ENCODE data around the gene GSK3B.

DNA sequence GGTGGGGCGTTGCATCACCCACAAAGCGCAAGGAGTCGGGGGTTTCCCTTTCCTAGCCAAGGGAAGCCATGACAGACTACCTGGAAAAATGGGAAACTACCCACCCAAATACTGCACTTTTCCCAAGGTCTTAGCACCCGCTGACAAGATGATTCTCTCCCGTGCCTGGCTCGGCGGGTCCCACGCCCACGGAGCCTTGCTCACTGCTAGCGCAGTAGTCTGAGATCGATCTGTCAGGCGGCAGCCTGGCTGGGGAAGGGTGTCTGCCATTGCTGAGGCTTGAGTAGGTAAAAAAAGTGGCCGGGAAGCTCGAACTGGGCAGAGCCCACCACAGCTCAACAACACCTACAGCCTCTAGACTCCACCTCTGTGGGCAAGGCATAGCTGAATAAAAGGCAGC, 112.9 kb downstream of the GSK3B start:
- TF ChIP-seq, protein P1, sequence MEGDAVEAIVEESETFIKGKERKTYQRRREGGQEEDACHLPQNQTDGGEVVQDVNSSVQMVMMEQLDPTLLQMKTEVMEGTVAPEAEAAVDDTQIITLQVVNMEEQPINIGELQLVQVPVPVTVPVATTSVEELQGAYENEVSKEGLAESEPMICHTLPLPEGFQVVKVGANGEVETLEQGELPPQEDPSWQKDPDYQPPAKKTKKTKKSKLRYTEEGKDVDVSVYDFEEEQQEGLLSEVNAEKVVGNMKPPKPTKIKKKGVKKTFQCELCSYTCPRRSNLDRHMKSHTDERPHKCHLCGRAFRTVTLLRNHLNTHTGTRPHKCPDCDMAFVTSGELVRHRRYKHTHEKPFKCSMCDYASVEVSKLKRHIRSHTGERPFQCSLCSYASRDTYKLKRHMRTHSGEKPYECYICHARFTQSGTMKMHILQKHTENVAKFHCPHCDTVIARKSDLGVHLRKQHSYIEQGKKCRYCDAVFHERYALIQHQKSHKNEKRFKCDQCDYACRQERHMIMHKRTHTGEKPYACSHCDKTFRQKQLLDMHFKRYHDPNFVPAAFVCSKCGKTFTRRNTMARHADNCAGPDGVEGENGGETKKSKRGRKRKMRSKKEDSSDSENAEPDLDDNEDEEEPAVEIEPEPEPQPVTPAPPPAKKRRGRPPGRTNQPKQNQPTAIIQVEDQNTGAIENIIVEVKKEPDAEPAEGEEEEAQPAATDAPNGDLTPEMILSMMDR (conservative IDR thresholded peaks at IDR 0.05; ENCODE audit: low read depth in 2 of 2), result no peak
- TF ChIP-seq EZH2phosphoT487 (IDR thresholded peaks at IDR 0.05; ENCODE audit: unreplicated experiment) (no peak), POLR2AphosphoS5 (IDR thresholded peaks at IDR 0.05; ENCODE audit: low read depth) (no peak), EZH2 (IDR thresholded peaks at IDR 0.05; ENCODE audit: low read depth, unreplicated experiment) (no peak), ZNF331 (CRISPR knock-in tag; IDR thresholded peaks at IDR 0.05; ENCODE audit: low read depth) (no peak), CREB1 (CRISPR knock-in tag; IDR thresholded peaks at IDR 0.05; ENCODE audit: low read depth) (no peak), NANOG (IDR thresholded peaks at IDR 0.05; ENCODE audit: borderline replicate concordance) (no peak), STAT1 (IDR thresholded peaks at IDR 0.05; ENCODE audit: unreplicated experiment) (no peak), JUNB (IDR thresholded peaks at IDR 0.05; ENCODE audit: unreplicated experiment) (no peak), ZNF114 (CRISPR knock-in tag; IDR thresholded peaks at IDR 0.05) (no peak)
- TF ChIP-seq, protein P2, sequence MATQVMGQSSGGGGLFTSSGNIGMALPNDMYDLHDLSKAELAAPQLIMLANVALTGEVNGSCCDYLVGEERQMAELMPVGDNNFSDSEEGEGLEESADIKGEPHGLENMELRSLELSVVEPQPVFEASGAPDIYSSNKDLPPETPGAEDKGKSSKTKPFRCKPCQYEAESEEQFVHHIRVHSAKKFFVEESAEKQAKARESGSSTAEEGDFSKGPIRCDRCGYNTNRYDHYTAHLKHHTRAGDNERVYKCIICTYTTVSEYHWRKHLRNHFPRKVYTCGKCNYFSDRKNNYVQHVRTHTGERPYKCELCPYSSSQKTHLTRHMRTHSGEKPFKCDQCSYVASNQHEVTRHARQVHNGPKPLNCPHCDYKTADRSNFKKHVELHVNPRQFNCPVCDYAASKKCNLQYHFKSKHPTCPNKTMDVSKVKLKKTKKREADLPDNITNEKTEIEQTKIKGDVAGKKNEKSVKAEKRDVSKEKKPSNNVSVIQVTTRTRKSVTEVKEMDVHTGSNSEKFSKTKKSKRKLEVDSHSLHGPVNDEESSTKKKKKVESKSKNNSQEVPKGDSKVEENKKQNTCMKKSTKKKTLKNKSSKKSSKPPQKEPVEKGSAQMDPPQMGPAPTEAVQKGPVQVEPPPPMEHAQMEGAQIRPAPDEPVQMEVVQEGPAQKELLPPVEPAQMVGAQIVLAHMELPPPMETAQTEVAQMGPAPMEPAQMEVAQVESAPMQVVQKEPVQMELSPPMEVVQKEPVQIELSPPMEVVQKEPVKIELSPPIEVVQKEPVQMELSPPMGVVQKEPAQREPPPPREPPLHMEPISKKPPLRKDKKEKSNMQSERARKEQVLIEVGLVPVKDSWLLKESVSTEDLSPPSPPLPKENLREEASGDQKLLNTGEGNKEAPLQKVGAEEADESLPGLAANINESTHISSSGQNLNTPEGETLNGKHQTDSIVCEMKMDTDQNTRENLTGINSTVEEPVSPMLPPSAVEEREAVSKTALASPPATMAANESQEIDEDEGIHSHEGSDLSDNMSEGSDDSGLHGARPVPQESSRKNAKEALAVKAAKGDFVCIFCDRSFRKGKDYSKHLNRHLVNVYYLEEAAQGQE (IDR thresholded peaks at IDR 0.05; ENCODE audit: unreplicated experiment), result no peak
- TF ChIP-seq, protein P3, sequence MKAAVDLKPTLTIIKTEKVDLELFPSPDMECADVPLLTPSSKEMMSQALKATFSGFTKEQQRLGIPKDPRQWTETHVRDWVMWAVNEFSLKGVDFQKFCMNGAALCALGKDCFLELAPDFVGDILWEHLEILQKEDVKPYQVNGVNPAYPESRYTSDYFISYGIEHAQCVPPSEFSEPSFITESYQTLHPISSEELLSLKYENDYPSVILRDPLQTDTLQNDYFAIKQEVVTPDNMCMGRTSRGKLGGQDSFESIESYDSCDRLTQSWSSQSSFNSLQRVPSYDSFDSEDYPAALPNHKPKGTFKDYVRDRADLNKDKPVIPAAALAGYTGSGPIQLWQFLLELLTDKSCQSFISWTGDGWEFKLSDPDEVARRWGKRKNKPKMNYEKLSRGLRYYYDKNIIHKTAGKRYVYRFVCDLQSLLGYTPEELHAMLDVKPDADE (IDR thresholded peaks at IDR 0.05), result no peak
- TF ChIP-seq, protein P4, sequence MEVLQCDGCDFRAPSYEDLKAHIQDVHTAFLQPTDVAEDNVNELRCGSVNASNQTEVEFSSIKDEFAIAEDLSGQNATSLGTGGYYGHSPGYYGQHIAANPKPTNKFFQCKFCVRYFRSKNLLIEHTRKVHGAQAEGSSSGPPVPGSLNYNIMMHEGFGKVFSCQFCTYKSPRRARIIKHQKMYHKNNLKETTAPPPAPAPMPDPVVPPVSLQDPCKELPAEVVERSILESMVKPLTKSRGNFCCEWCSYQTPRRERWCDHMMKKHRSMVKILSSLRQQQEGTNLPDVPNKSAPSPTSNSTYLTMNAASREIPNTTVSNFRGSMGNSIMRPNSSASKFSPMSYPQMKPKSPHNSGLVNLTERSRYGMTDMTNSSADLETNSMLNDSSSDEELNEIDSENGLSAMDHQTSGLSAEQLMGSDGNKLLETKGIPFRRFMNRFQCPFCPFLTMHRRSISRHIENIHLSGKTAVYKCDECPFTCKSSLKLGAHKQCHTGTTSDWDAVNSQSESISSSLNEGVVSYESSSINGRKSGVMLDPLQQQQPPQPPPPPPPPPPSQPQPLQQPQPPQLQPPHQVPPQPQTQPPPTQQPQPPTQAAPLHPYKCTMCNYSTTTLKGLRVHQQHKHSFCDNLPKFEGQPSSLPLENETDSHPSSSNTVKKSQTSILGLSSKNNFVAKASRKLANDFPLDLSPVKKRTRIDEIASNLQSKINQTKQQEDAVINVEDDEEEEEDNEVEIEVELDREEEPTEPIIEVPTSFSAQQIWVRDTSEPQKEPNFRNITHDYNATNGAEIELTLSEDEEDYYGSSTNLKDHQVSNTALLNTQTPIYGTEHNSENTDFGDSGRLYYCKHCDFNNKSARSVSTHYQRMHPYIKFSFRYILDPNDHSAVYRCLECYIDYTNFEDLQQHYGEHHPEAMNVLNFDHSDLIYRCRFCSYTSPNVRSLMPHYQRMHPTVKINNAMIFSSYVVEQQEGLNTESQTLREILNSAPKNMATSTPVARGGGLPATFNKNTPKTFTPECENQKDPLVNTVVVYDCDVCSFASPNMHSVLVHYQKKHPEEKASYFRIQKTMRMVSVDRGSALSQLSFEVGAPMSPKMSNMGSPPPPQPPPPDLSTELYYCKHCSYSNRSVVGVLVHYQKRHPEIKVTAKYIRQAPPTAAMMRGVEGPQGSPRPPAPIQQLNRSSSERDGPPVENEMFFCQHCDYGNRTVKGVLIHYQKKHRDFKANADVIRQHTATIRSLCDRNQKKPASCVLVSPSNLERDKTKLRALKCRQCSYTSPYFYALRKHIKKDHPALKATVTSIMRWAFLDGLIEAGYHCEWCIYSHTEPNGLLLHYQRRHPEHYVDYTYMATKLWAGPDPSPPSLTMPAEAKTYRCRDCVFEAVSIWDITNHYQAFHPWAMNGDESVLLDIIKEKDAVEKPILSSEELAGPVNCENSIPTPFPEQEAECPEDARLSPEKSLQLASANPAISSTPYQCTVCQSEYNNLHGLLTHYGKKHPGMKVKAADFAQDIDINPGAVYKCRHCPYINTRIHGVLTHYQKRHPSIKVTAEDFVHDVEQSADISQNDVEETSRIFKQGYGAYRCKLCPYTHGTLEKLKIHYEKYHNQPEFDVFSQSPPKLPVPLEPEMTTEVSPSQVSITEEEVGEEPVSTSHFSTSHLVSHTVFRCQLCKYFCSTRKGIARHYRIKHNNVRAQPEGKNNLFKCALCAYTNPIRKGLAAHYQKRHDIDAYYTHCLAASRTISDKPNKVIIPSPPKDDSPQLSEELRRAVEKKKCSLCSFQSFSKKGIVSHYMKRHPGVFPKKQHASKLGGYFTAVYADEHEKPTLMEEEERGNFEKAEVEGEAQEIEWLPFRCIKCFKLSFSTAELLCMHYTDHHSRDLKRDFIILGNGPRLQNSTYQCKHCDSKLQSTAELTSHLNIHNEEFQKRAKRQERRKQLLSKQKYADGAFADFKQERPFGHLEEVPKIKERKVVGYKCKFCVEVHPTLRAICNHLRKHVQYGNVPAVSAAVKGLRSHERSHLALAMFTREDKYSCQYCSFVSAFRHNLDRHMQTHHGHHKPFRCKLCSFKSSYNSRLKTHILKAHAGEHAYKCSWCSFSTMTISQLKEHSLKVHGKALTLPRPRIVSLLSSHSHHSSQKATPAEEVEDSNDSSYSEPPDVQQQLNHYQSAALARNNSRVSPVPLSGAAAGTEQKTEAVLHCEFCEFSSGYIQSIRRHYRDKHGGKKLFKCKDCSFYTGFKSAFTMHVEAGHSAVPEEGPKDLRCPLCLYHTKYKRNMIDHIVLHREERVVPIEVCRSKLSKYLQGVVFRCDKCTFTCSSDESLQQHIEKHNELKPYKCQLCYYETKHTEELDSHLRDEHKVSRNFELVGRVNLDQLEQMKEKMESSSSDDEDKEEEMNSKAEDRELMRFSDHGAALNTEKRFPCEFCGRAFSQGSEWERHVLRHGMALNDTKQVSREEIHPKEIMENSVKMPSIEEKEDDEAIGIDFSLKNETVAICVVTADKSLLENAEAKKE (CRISPR knock-in tag; IDR thresholded peaks at IDR 0.05), result no peak

Measured in GM23338 (cell line).